Fibroblast of villous mesenchyme (primary cell): Measurements from ENCODE around the gene MAP2K1. TPM values are rescaled to one million over a fixed set of nuclear protein-coding genes. Genes with fewer than 3 reads are reported as not detected.

ENCODE experiments used
- DNase-seq: peaks from one replicate; pipeline ENCODE4 v3.0.0-alpha.2; 2010; ENCODE audit warnings: low read depth
- H3K4me3 ChIP-seq: 2 replicates; pipeline ENCODE4 v1.5.1; 2011; ENCODE audit warnings: low read depth, mild to moderate bottlenecking, low read length
- total RNA-seq: library from RNA; depleted of rRNA; stranded (reverse); fragments of >200 nt; gene quantifications from 2 replicates; pipeline ENCODE4 v1.2.3, GENCODE V29; 2012
- TF ChIP-seq, protein P1 (sequence below): IDR thresholded peaks from 2 replicates; pipeline ENCODE4 v1.5.1; 2012; ENCODE audit warnings: low read depth, mild to moderate bottlenecking, low read length; ENCODE audit not compliant: insufficient read depth

MAP2K1 gene
- total RNA-seq, 1 donor, result 26.3 TPM

DNA sequence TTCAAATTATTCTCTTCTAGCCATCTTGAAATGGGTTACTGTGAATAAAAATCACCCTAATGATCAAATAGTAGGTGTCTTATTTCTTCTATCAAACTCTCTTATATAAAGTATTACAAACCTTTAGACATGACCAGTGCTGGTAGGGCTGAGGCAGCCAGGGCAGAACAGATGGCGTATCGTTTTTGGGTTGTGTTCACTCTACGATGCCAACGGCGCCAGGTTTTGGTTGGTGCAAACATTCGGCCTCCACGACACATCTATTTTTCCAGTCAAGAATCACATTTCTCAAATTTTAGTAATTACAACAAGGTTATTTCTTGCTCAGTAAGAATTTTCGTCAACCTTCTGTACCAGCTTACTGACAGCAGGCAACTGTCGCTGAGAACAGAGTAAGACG lies 115.8 kb downstream of the MAP2K1 start:
- TF ChIP-seq, protein P1, sequence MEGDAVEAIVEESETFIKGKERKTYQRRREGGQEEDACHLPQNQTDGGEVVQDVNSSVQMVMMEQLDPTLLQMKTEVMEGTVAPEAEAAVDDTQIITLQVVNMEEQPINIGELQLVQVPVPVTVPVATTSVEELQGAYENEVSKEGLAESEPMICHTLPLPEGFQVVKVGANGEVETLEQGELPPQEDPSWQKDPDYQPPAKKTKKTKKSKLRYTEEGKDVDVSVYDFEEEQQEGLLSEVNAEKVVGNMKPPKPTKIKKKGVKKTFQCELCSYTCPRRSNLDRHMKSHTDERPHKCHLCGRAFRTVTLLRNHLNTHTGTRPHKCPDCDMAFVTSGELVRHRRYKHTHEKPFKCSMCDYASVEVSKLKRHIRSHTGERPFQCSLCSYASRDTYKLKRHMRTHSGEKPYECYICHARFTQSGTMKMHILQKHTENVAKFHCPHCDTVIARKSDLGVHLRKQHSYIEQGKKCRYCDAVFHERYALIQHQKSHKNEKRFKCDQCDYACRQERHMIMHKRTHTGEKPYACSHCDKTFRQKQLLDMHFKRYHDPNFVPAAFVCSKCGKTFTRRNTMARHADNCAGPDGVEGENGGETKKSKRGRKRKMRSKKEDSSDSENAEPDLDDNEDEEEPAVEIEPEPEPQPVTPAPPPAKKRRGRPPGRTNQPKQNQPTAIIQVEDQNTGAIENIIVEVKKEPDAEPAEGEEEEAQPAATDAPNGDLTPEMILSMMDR, result no peak
- no peak for DNase-seq
- peak overlapping the region; percentile 100 for H3K4me3 ChIP-seq

DNA sequence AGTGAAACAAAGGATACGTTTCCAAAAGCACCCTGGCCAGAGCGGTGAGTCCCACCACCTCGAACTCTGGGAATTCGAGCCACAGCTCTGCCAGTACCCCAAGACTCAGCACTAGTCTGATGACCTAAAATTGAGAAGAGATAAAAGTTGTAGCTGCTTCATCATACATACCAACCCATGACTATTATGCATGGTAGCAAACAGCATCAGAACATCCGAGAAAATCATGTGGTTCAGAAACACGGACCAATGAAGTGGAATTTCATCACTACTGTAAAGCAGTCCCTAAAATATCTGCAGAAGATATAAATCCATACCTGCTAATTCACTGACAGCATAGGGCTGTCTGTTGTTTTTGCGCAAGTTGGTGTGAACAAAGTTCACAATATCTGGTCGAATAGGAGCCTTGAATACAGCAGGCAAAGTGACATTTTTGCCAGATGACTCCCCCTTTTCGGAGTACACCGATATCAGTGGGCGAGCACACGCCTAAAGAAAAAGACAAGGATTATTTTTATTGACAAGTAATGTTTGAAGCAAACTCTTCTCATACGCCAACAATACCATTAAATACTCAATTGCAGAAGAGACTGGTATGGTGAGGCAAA lies 116.4 kb downstream of the MAP2K1 start:
- peak; percentile 34 for DNase-seq
- H3K4me3 ChIP-seq, result peak overlapping the region; percentile 100

DNA sequence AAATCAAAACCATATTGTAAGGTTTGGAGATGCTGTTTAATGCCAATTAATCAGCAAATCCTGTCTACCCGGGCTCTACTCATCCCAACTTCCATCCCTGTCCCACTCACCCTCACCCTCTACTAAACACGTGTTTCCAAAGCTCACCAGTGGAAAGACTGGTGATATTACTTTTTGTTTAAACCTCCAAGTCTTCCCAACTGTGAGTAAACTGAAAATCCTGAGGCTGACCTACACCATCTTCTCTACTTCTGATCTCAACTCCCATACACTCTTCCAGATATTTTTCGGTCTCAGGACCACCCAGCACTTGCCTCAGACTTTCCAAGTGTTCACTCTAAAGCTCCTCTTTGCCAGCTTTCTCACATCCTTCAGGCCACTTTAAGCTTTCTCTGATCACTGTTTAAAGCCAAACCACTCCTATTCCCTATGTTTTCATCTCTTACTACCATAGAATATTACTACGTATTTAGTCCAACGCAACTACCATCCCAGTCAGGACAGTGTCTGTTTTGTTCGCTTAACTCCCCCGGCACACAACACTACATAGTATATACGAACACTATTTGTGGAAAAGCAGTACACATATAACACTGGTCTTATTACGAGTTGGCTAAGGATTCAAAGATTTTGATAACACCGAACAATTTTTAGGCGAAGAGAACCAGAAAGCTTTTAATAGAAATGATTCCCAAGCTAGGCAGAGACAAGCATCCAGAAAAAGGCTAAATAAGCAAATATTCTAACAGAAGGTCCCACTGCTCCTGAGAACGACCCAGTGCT lies 117.3 kb downstream of the MAP2K1 start:
- H3K4me3 ChIP-seq, result peak overlapping the region; percentile 100
- DNase-seq, result peak; percentile 13
- TF ChIP-seq, protein P1, result no peak

DNA sequence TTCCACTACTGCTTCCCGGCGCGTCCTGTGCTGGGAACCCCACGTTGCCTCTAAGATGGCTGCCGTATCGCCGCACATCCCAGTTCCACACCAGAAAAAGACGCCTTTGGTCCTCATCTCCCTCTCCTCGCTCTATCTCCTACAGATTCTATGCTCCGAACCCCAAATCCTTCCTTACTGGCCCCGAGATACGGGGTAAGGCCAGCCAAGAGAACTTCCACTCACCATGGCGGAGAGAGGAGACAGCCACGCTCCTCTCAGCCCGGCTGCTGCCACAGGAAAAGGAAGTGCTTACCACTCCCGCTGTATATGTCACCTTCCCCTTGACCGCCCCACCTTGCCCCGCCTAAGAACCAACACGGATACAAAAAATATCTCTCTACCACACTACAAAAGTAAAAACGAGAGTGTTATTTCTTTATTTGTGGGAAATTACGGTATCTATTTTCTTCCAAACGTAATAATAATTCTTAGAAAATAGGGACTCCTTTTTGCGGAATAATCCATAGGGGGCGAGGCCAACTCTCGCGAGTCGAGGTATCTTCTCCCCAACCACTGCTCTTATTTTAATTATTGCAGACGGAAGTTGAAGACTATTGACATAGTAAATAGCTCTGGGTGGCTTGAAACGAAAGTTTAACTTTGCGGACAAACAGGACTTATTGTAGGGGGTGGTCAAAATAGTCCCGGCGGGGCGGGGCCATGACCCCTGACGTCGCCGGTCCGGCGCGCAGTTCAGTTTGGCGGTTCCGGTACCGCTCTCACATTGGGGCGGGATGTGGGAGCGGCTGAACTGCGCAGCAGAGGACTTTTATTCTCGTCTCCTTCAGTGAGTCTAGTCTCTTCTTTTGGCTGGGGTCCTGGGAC lies 118.1 kb downstream of the MAP2K1 start, which contains the start of the genes RPL4 and ZWILCH:
TSS of gene RPL4 (minus strand) at position 293 of the 867 bp plus-strand sequence. CDS start at position 228, 65 bp downstream.
TSS of gene ZWILCH (plus strand) at position 764 of the 867 bp plus-strand sequence. CDS start at position 777, 13 bp downstream.
- peak within 1 kb of the TSS; percentile 100 for H3K4me3 ChIP-seq
- peak; percentile 93 for DNase-seq
- TF ChIP-seq, protein P1, result no peak

DNA sequence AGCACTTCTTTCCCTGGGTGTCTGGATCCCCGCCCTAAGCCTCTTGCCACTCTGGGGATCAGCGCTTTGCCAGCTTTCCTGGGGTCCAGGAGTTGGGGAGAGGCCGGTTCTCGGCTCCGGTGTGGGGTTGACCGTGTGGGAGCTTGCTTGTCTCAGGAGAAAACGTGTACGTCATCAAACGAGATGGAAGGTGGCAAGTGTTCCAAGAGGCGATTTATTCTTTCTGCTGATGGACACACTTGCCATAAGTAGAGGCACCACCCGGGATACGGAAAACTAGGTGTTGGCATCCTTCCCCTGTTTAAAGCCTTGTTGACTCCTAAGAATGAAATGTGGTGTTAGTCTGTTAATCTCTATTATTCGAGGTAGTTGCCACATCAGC lies 118.7 kb downstream of the MAP2K1 start:
- no peak for DNase-seq
- TF ChIP-seq, protein P1, result no peak
- H3K4me3 ChIP-seq, result peak overlapping the region; percentile 100

DNA sequence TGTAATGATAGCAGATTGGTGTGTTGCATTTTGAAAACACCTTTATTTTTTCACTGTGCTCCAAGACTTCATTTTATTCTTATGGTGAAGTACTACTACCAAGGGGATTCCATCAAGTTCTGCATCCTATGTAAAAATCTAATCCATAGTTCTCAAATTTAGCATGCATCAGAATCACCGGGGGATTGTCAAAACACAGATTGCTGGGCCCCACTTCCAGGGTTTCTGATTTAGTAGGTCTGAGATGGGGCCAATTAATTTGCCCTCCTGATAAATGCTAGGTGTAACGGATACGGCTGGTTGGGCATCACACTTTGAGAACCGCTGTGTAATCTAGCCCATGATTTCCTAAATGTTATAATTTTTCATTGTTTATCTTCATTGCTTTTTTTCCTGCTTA lies 119.1 kb downstream of the MAP2K1 start:
- no peak for DNase-seq
- peak overlapping the region; percentile 100 for H3K4me3 ChIP-seq
- TF ChIP-seq, protein P1, result no peak

DNA sequence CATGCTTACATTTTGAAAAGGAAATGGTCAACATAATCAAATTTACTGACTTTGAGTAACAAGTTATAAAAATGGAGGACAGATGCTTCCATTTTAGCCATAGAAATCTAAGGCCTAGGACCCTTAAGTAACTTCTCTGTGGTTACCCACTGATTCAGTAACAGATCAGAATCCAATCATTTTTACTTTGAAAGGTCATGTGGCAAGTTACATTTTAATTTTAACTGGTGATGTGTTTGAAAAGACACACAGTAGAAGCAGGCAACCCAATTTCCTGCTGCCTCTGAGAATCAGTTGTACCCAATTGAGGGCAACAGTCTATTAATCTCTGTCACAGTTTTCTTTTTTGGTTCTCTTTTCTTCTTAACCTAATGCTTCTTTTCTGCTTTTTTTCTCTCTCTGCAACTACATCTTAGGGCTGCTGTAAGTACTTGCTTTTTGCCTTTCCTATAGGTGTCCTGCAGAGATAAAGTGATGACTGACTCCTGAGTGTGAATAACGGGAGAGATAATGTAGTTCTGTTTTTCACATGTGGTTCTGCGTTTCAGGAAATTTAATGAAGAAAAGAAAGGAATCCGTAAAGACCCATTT lies 121.7 kb downstream of the MAP2K1 start:
- TF ChIP-seq, protein P1, result no peak
- DNase-seq, result no peak
- H3K4me3 ChIP-seq, result no peak overlapping the region
